Activated CD4-positive, alpha-beta memory T cell treated with anti-CD3 and anti-CD28 coated beads for 36 hours (primary cell): ENCODE data around the gene ARHGEF3. TPM values are rescaled to one million over a fixed set of nuclear protein-coding genes. Genes with fewer than 3 reads are reported as not detected.
A peak's percentile ranks its signal among the peaks of the same experiment; 100 is the strongest.

Source experiments
- CTCF ChIA-PET: fragments of 350-600 bp; sonication (Branson Sonifier 250); formaldehyde crosslinking; loops from one replicate; lab custom pipeline; 2021; ENCODE audit warnings: antibody characterized with exemption, inconsistent platforms; lab: Charles Lee
- POLR2A ChIA-PET: fragments of 350-600 bp; sonication (Branson Sonifier 250); formaldehyde crosslinking; loops from one replicate; lab custom pipeline; 2021; ENCODE audit warnings: antibody characterized with exemption; lab: Charles Lee
- DNase-seq: peaks from one replicate; pipeline ENCODE4 v3.0.0-alpha.2; 2020
- H3K27ac Mint-ChIP-seq: one replicate; pipeline ENCODE4 v1.8.0; 2021; ENCODE audit warnings: mixed read lengths
- H3K27me3 Mint-ChIP-seq: one replicate; pipeline ENCODE4 v1.8.0; 2021; ENCODE audit warnings: mixed read lengths
- H3K36me3 Mint-ChIP-seq: one replicate; pipeline ENCODE4 v1.8.0; 2021; ENCODE audit warnings: mixed read lengths
- H3K4me1 Mint-ChIP-seq: one replicate; pipeline ENCODE4 v1.8.0; 2021; ENCODE audit warnings: low read depth, mixed read lengths
- H3K4me3 Mint-ChIP-seq: one replicate; pipeline ENCODE4 v1.8.0; 2021; ENCODE audit warnings: mild to moderate bottlenecking, mixed read lengths
- H3K9me3 Mint-ChIP-seq: one replicate; pipeline ENCODE4 v1.8.0; 2021; ENCODE audit warnings: mixed read lengths
- intact Hi-C: fragments of 100-400 bp; cut with micrococcal nuclease; formaldehyde crosslinking; loops from one replicate; pipeline ENCODE4 v1.15.1; 2023
- total RNA-seq, 2 experiments: library from RNA; stranded (reverse); gene quantifications; one replicate each; pipeline ENCODE4 v1.2.3, GENCODE V29; 2021

The ARHGEF3 gene
- total RNA-seq, 2 experiments from 2014 or later = 28.0 to 31.5 TPM

DNA sequence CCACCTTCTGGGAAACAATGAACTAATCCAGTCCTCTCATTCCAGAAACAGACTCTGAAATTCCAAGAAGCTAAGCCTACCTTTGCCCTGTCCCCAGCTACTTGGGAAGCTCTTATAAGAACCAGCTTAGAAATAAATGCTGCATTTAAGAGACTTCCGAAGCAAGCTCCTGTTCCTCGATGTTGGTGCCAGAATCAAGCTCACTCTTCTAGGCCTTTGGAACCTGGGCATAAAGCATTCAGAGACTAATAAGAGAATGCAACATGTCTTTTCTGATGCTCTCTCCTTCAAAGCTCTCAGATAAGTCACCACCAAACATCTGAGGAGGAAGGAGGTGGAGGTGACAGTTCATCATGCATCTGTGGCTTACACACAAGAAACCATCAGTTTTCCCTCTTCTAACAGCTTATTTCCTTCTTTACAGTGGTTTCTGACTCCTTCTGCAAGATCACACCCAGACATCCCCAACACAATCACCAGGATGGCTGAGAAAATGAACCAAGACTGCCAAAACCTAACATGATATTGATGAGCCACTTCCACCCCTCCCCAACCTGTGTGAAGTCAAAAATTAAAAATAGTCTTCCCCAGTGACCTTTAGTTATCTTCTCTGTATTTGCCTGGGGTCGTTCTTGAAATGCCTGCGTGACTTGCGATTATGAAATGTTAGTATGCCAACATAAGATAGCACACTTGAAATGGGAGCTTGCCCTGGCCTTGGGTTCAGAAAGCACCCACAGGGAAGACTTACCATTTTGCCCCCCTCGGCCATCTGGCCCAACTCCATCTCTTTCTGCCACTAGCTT, 11.5 kb downstream of the ARHGEF3 start:
- ChIA-PET POLR2A (interaction anchor here (0.9 to 3.7 kb wide), 7 partner anchors 10 to 125 kb away, joined by 3 to 47 read pairs (median 4); partner anchors contain the start of gene ARHGEF3), CTCF (interaction anchor here (1.2 to 14.9 kb wide), 8 partner anchors 9 to 199 kb away, joined by 3 to 263 read pairs (median 5); partner anchors contain the start of gene ARHGEF3)
- Mint-ChIP-seq H3K4me1 (peaks cover 82% of the 10 kb centered on the region), H3K36me3 (peaks cover 7% of the 10 kb centered on the region), H3K4me3 (peak overlapping the region; percentile 8), H3K27me3 (no peaks in the 10 kb centered on the region), H3K27ac (peak overlapping the region; percentile 81), H3K9me3 (no peaks in the 10 kb centered on the region)
- peak; percentile 41 for DNase-seq
- intact Hi-C loops = loop anchor here (1.0 kb wide), 1 partner anchor 10 kb away; no protein-coding TSS in a partner anchor

DNA sequence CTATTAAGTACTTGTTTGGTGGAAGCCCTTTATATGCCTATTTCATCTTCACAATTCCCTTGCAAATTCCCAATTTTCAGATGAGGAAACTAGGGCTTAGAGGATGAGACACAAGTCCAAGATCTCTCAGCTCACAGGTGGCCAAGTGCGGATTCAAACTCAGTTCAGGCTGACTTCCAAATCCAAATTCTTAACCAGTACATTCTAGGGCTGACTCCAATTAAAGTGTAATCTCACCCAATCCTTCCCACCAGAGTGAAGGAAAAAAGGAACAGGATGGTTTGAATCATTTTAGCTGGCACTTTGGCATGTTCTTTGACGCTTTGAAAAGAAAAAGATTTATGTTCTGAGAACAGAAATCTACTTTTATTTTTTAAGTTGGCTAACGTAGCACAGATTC, 12.7 kb downstream of the ARHGEF3 start:
- intact Hi-C loops = loop anchor here (2.0 kb wide), 1 partner anchor 64 kb away; no protein-coding TSS in a partner anchor
- peaks cover 6% of the 10 kb centered on the region for H3K36me3 Mint-ChIP-seq
- POLR2A ChIA-PET = interaction anchor here (1.0 to 3.7 kb wide), 5 partner anchors 9 to 137 kb away, joined by 3 to 47 read pairs (median 7); partner anchors contain the start of gene ARHGEF3
- peak overlapping the region; percentile 81 for H3K27ac Mint-ChIP-seq
- H3K27me3 Mint-ChIP-seq = no peaks in the 10 kb centered on the region
- no peaks in the 10 kb centered on the region for H3K9me3 Mint-ChIP-seq
- peaks cover 88% of the 10 kb centered on the region for H3K4me1 Mint-ChIP-seq
- CTCF ChIA-PET = interaction anchor here (0.9 to 14.9 kb wide), 8 partner anchors 11 to 200 kb away, joined by 3 to 263 read pairs (median 4); partner anchors contain the start of gene ARHGEF3
- peak overlapping the region; percentile 61 for H3K4me3 Mint-ChIP-seq
- no peak for DNase-seq

DNA sequence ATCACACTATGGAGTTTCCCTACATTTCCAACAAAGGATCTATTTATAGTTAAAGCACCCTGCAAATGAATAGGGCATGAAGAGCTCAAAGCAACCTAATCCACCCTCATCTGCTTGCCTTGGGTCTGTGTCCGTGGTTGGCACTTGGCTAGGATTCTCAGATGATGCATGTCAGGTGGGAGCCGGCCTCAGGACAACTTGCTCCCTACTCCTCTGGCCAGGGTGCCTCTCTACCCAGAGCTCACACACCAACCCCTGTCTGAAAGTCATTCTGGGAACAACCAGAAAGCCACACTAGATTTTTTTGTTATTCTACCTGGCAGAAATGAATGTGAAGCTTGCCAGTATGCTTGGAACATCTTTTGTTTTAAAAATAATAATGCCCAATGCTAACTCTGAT, 13.2 kb downstream of the ARHGEF3 start:
- H3K36me3 Mint-ChIP-seq = peaks cover 2% of the 10 kb centered on the region
- peaks cover 90% of the 10 kb centered on the region for H3K4me1 Mint-ChIP-seq
- no peaks in the 10 kb centered on the region for H3K9me3 Mint-ChIP-seq
- peak overlapping the region; percentile 61 for H3K4me3 Mint-ChIP-seq
- H3K27me3 Mint-ChIP-seq = no peaks in the 10 kb centered on the region
- POLR2A ChIA-PET = interaction anchor here (0.9 to 3.7 kb wide), 6 partner anchors 9 to 137 kb away, joined by 3 to 47 read pairs (median 6); partner anchors contain the start of gene ARHGEF3
- intact Hi-C loops = loop anchor here (1.0 to 2.0 kb wide), 3 partner anchors 30 to 64 kb away; no protein-coding TSS in a partner anchor
- peak; percentile 54 for DNase-seq
- CTCF ChIA-PET = interaction anchor here (0.9 to 14.9 kb wide), 9 partner anchors 11 to 200 kb away, joined by 3 to 263 read pairs (median 4); partner anchors contain the start of gene ARHGEF3
- H3K27ac Mint-ChIP-seq = peak overlapping the region; percentile 81

DNA sequence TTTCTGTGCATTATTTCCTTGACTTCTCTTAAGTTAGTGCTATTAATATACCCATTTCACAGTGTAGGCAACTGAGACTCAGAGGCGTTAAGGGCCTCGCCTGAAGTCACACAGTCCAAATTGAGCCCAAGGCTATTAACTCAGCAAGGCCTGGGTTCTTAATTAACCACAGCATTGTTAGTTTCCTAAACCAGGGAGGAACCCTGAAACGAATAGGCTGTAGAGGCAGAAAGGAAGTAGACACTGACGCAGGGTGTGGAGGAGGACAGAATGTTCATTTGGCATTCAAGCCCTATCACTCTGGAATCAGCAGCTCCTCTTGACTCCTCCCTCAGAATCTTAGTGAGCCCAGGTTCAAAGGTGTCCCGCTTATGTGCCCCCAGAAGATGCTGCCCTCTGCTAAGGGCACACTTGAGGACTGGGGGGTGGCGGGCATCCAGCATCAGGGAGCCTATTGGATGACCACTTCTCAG, 13.9 kb downstream of the ARHGEF3 start:
- peak; percentile 51 for DNase-seq
- H3K4me1 Mint-ChIP-seq = peaks cover 97% of the 10 kb centered on the region
- peak overlapping the region; percentile 61 for H3K4me3 Mint-ChIP-seq
- no peaks in the 10 kb centered on the region for H3K9me3 Mint-ChIP-seq
- intact Hi-C loops = loop anchor here (1.0 to 2.0 kb wide), 3 partner anchors 30 to 63 kb away; no protein-coding TSS in a partner anchor
- CTCF ChIA-PET = interaction anchor here (1.2 to 14.9 kb wide), 5 partner anchors 12 to 155 kb away, joined by 3 to 263 read pairs (median 5); partner anchors contain the start of gene ARHGEF3
- peaks cover 3% of the 10 kb centered on the region for H3K36me3 Mint-ChIP-seq
- H3K27ac Mint-ChIP-seq = peak overlapping the region; percentile 81
- no peaks in the 10 kb centered on the region for H3K27me3 Mint-ChIP-seq
- POLR2A ChIA-PET = interaction anchor here (0.9 to 3.7 kb wide), 6 partner anchors 8 to 128 kb away, joined by 3 to 47 read pairs (median 6); partner anchors contain the start of gene ARHGEF3

DNA sequence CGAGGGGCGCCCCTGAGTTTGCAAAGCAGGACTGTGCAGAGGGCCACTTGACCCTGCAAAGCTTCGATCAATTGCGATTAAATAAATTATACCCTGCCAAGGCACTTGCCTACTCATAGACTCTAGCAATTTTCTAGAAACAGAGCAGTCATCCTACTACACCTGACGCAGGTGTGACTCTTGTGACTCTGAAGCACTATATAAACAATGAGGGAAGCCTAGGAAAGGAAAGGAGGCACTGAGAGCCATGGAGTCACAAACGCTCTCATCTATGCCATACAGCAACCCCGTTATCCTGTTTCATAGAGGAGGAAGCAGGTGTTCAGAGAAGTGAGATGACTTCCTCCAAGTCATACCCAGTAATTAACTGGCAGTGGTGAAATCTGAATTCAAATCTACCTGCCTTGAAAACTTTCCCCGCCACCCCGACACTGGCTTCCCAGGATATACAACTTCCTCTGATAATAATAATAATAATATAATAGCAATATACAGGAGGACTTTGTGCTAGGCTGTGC, 14.4 kb downstream of the ARHGEF3 start:
- intact Hi-C loops = no loop called here
- ChIA-PET POLR2A (interaction anchor here (1.3 to 3.7 kb wide), 5 partner anchors 13 to 34 kb away, joined by 3 to 47 read pairs (median 5); partner anchors contain the start of gene ARHGEF3), CTCF (interaction anchor here (14.9 kb wide), 1 partner anchor 12 kb away, joined by 263 read pairs; the partner anchor contains the start of gene ARHGEF3)
- H3K9me3 Mint-ChIP-seq = no peaks in the 10 kb centered on the region
- H3K4me1 Mint-ChIP-seq = peaks cover 99% of the 10 kb centered on the region
- no peak for DNase-seq
- peaks cover 3% of the 10 kb centered on the region for H3K36me3 Mint-ChIP-seq
- peak overlapping the region; percentile 81 for H3K27ac Mint-ChIP-seq
- H3K27me3 Mint-ChIP-seq = no peaks in the 10 kb centered on the region
- H3K4me3 Mint-ChIP-seq = peak overlapping the region; percentile 1

DNA sequence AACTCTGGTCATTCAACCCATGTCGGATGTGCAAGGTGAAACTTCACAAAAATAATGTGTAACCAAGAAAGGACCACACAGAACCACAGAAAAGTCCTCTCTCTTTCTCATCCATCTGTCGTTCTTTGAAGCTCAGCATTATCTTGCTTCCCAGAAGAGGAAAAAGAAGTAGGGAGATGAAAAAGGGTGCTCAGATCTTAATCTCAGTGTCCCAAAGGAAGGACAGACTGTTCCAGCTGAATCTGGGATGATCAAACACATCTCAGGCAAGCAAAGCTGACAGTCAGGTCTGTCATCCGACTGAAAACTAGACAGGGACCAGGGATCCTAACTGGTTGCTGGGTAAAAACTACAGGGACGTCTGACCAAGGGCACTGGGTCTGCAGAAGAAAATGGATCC, 16.2 kb downstream of the ARHGEF3 start:
- Mint-ChIP-seq H3K9me3 (no peaks in the 10 kb centered on the region), H3K4me1 (peaks cover 99% of the 10 kb centered on the region), H3K27ac (peak overlapping the region; percentile 95), H3K4me3 (peak overlapping the region; percentile 41), H3K27me3 (no peaks in the 10 kb centered on the region), H3K36me3 (peaks cover 6% of the 10 kb centered on the region)
- ChIA-PET POLR2A (interaction anchor here (1.3 to 1.5 kb wide), 5 partner anchors 11 to 78 kb away, joined by 3 to 6 read pairs (median 3); partner anchors contain the start of gene ARHGEF3), CTCF (interaction anchor here (0.6 to 14.9 kb wide), 4 partner anchors 11 to 204 kb away, joined by 3 to 263 read pairs (median 4); partner anchors contain the start of gene ARHGEF3)
- DNase-seq = no peak
- intact Hi-C loops = no loop called here

DNA sequence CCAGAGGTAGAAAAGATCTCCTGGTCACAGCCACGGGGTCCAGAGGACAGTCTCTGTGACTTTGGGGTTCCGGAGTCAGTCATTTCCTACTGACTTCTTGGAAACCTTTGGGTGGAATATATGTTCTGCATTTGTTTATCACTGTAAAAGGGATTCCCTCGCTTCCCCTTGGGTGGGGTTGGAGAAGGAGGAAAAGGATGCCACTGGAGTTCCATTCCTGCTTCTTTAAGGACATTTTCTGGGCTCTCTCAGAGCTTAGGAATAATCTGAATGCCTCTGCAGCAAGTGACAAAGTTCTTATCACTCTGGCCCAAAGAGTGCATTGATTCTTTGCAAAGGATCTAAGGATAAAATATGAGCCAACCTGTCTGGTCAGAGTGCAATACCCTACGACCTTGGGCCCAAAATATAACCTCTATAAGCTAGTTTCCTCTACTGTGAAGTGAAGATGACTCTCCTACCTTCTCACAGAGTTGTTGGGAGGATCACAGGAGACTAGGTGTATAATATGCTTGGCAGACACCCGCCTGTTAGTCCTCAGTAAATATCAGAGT, 17.2 kb downstream of the ARHGEF3 start:
- Mint-ChIP-seq H3K9me3 (no peaks in the 10 kb centered on the region), H3K27me3 (no peaks in the 10 kb centered on the region), H3K27ac (peak overlapping the region; percentile 95), H3K4me3 (peak overlapping the region; percentile 69), H3K4me1 (peaks cover 98% of the 10 kb centered on the region), H3K36me3 (peaks cover 6% of the 10 kb centered on the region)
- POLR2A ChIA-PET = interaction anchor here (0.6 to 2.6 kb wide), 9 partner anchors 9 to 138 kb away, joined by 3 to 9 read pairs (median 3); partner anchors contain the start of gene ARHGEF3
- CTCF ChIA-PET = interaction anchor here (1.2 to 14.9 kb wide), 4 partner anchors 15 to 204 kb away, joined by 3 to 263 read pairs (median 4); partner anchors contain the start of gene ARHGEF3
- no peak for DNase-seq
- intact Hi-C loops = no loop called here

DNA sequence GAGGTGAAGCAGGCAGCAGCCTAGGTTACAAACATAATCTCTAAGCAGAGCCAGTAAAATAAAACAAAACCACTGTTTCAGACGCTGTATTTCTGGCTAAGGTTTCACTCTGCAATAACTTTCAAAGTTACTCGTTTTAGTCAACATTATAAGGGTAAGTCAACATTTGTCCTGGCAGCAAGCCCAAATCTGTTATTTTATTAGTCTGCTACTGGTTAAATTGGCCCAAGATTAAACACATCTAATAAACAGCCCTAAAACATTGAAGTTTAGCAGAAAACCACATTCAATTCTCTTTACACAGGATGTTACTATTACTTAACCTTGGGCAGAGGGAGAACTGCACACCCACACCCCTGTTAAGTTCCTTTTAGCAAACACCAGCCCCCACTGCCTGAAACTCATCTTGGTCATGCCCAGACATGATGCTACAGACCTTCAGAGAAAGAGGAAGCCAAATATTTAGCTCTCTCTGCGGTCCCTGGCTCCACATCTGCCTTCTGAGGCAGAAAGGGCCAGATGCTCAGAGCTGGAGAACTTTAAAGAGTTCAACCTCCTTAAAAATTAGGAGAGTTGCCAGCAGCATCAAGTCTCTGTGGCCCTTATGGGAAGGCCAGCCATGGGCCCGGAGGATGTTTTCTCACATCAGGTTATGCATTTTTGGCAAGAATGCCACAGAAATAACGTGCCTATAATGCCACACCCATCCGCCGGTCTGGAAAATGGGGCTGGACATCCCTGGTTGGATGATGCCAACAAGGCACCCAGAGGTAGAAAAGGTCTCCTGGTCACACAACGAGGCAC, 17.9 kb downstream of the ARHGEF3 start:
- Mint-ChIP-seq H3K4me1 (peaks cover 97% of the 10 kb centered on the region), H3K4me3 (peak overlapping the region; percentile 69), H3K27ac (peak overlapping the region; percentile 95), H3K36me3 (peaks cover 6% of the 10 kb centered on the region), H3K27me3 (no peaks in the 10 kb centered on the region), H3K9me3 (no peaks in the 10 kb centered on the region)
- CTCF ChIA-PET = interaction anchor here (1.2 to 14.9 kb wide), 3 partner anchors 16 to 205 kb away, joined by 3 to 263 read pairs (median 4); partner anchors contain the start of gene ARHGEF3
- DNase-seq = peak; percentile 84
- intact Hi-C loops = loop anchor here (1.0 kb wide), 3 partner anchors 15 to 31 kb away; no protein-coding TSS in a partner anchor
- POLR2A ChIA-PET = interaction anchor here (0.6 to 2.6 kb wide), 10 partner anchors 9 to 138 kb away, joined by 3 to 9 read pairs (median 4); partner anchors contain the start of gene ARHGEF3

DNA sequence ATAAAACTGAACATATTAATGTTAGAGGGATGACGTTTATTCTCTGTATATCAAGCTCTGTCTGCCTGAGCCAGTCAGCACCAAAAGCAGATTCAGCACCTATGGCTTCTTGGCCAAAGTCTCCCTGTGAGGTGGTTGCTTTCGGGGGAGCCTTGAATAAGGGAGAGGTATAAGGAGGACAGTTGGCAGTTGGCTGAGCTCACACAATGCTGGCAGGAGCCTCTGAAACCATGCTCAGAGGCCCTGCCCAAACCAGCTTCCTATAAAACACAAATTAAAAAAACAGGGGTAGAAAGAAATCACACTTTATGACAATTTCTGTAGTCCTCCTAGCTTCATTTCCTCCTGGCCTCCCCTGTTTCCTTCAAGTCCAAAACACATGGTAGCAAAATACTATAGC, 18.8 kb downstream of the ARHGEF3 start:
- peak overlapping the region; percentile 95 for H3K27ac Mint-ChIP-seq
- H3K4me1 Mint-ChIP-seq = peaks cover 96% of the 10 kb centered on the region
- H3K27me3 Mint-ChIP-seq = no peaks in the 10 kb centered on the region
- ChIA-PET POLR2A (interaction anchor here (0.7 to 2.6 kb wide), 6 partner anchors 16 to 101 kb away, joined by 3 to 9 read pairs (median 3); partner anchors contain the start of gene ARHGEF3), CTCF (interaction anchor here (0.6 to 14.9 kb wide), 4 partner anchors 17 to 206 kb away, joined by 3 to 263 read pairs (median 6); partner anchors contain the start of gene ARHGEF3)
- peaks cover 6% of the 10 kb centered on the region for H3K36me3 Mint-ChIP-seq
- intact Hi-C loops = loop anchor here (1.0 kb wide), 3 partner anchors 16 to 30 kb away; no protein-coding TSS in a partner anchor
- H3K4me3 Mint-ChIP-seq = peak overlapping the region; percentile 69
- no peaks in the 10 kb centered on the region for H3K9me3 Mint-ChIP-seq
- DNase-seq = peak; percentile 40

DNA sequence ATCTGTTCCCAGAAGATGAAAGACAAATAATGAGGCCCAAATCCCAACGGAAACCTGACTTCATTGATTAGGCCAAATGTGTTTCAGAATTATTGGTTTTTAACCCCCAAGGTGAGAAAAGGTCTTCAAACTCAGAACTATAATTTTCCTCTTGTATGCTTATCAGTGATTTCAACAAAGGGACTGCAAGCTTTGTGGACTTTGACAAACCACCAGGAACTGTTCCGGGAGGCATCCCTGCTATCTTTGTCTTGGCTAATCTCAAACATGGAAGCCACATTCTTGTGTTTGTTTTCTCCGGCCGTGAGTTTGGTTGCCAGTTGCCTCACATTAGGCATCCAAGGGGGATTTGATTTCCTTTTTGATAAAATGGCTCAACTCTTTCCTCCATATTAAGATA, 19.5 kb downstream of the ARHGEF3 start:
- H3K4me3 Mint-ChIP-seq = no peak overlapping the region
- H3K4me1 Mint-ChIP-seq = peaks cover 95% of the 10 kb centered on the region
- peak overlapping the region; percentile 95 for H3K27ac Mint-ChIP-seq
- ChIA-PET CTCF (interaction anchor here (0.6 to 14.9 kb wide), 3 partner anchors 17 to 448 kb away, joined by 3 to 263 read pairs (median 8); partner anchors contain the start of gene ARHGEF3), POLR2A (interaction anchor here (1.2 to 2.6 kb wide), 2 partner anchors 18 to 19 kb away, joined by 3 to 9 read pairs; partner anchors contain the start of gene ARHGEF3)
- peaks cover 6% of the 10 kb centered on the region for H3K36me3 Mint-ChIP-seq
- no peaks in the 10 kb centered on the region for H3K9me3 Mint-ChIP-seq
- intact Hi-C loops = no loop called here
- no peaks in the 10 kb centered on the region for H3K27me3 Mint-ChIP-seq
- DNase-seq = no peak
